ENCODE measurements around the gene STH.

The STH gene

DNA sequence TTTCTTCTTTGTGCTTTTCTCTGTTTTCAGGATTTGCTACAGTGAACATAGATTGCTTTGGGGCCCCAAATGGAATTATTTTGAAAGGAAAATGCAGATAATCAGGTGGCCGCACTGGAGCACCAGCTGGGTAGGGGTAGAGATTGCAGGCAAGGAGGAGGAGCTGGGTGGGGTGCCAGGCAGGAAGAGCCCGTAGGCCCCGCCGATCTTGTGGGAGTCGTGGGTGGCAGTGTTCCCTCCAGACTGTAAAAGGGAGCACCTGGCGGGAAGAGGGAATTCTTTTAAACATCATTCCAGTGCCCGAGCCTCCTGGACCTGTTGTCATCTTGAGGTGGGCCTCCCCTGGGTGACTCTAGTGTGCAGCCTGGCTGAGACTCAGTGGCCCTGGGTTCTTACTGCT lies 1.2 kb downstream of the STH start (continued):
- TF ChIP-seq, protein P1, sequence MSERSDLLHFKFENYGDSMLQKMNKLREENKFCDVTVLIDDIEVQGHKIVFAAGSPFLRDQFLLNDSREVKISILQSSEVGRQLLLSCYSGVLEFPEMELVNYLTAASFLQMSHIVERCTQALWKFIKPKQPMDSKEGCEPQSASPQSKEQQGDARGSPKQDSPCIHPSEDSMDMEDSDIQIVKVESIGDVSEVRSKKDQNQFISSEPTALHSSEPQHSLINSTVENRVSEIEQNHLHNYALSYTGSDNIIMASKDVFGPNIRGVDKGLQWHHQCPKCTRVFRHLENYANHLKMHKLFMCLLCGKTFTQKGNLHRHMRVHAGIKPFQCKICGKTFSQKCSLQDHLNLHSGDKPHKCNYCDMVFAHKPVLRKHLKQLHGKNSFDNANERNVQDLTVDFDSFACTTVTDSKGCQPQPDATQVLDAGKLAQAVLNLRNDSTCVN (tag by site-specific recombination; optimal IDR thresholded peaks at IDR 0.05) = no peak
- no peak for TF ChIP-seq MZF1 (tag by site-specific recombination; IDR thresholded peaks at IDR 0.05; ENCODE audit: borderline replicate concordance)

- no peaks in the 10 kb centered on the region for H3K9me3 ChIP-seq (ENCODE audit: control insufficient read depth, insufficient read depth, low read depth, low read length)
- ChIA-PET POLR2A (interaction anchor here (0.6 kb wide), 1 partner anchor 284 kb away, joined by 3 read pairs; no protein-coding TSS in a partner anchor), CTCF (interaction anchor here (1.3 to 5.4 kb wide), 6 partner anchors 10 to 211 kb away, joined by 4 to 48 read pairs (median 6); partner anchors contain the start of gene KANSL1)
These were observed 1.7 kb downstream of the STH start for GRCh38 chr17:46000757-46001156.

DNA sequence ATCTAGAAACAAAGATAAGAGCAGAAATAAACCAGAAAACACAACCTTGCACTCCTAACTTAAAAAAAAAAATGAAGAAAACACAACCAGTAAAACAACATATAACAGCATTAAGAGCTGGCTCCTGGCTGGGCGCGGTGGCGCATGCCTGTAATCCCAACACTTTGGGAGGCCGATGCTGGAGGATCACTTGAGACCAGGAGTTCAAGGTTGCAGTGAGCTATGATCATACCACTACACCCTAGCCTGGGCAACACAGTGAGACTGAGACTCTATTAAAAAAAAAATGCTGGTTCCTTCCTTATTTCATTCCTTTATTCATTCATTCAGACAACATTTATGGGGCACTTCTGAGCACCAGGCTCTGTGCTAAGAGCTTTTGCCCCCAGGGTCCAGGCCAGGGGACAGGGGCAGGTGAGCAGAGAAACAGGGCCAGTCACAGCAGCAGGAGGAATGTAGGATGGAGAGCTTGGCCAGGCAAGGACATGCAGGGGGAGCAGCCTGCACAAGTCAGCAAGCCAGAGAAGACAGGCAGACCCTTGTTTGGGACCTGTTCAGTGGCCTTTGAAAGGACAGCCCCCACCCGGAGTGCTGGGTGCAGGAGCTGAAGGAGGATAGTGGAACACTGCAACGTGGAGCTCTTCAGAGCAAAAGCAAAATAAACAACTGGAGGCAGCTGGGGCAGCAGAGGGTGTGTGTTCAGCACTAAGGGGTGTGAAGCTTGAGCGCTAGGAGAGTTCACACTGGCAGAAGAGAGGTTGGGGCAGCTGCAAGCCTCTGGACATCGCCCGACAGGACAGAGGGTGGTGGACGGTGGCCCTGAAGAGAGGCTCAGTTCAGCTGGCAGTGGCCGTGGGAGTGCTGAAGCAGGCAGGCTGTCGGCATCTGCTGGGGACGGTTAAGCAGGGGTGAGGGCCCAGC lies 2.6 kb downstream of the STH start:
- Histone ChIP-seq H3K4me3 (ENCODE audit: low read depth, low read length) (no peak overlapping the region), H3K4me1 (ENCODE audit: control insufficient read depth, insufficient read depth, low read length) (peaks cover 4% of the 10 kb centered on the region; the same call in 1 of the 2 replicates), H3K9me3 (ENCODE audit: control insufficient read depth, insufficient read depth, low read depth, low read length) (no peaks in the 10 kb centered on the region), H3K36me3 (ENCODE audit: control insufficient read depth in 2 of 2, insufficient read depth in 1 of 2, low read length in 2 of 2) (no peaks in the 10 kb centered on the region; a peak in 1 of 3 replicates), H3K27ac (ENCODE audit: extremely low read depth, low read depth, low read length) (no peak overlapping the region)
- TF ChIP-seq ZNF394 (tag by site-specific recombination; IDR thresholded peaks at IDR 0.05; ENCODE audit: borderline replicate concordance) (no peak), ZNF664 (tag by site-specific recombination; IDR thresholded peaks at IDR 0.05) (no peak), ZNF18 (tag by site-specific recombination; IDR thresholded peaks at IDR 0.05) (peak; percentile 92), ZNF629 (tag by site-specific recombination; IDR thresholded peaks at IDR 0.05) (no peak)
- TF ChIP-seq, protein P2, sequence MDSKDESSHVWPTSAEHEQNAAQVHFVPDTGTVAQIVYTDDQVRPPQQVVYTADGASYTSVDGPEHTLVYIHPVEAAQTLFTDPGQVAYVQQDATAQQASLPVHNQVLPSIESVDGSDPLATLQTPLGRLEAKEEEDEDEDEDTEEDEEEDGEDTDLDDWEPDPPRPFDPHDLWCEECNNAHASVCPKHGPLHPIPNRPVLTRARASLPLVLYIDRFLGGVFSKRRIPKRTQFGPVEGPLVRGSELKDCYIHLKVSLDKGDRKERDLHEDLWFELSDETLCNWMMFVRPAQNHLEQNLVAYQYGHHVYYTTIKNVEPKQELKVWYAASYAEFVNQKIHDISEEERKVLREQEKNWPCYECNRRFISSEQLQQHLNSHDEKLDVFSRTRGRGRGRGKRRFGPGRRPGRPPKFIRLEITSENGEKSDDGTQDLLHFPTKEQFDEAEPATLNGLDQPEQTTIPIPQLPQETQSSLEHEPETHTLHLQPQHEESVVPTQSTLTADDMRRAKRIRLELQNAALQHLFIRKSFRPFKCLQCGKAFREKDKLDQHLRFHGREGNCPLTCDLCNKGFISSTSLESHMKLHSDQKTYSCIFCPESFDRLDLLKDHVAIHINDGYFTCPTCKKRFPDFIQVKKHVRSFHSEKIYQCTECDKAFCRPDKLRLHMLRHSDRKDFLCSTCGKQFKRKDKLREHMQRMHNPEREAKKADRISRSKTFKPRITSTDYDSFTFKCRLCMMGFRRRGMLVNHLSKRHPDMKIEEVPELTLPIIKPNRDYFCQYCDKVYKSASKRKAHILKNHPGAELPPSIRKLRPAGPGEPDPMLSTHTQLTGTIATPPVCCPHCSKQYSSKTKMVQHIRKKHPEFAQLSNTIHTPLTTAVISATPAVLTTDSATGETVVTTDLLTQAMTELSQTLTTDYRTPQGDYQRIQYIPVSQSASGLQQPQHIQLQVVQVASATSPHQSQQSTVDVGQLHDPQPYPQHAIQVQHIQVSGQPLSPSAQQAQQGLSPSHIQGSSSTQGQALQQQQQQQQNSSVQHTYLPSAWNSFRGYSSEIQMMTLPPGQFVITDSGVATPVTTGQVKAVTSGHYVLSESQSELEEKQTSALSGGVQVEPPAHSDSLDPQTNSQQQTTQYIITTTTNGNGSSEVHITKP (tag by site-specific recombination; IDR thresholded peaks at IDR 0.05) = no peak
- ChIA-PET CTCF (interaction anchor here (0.5 to 5.4 kb wide), 23 partner anchors 11 to 937 kb away, joined by 3 to 51 read pairs (median 5); partner anchors contain the start of gene KANSL1), POLR2A (interaction anchor here (0.7 kb wide), 1 partner anchor 38 kb away, joined by 3 read pairs; no protein-coding TSS in a partner anchor)

More at GRCh38 chr17:46000757-46001156, 1.7 kb downstream of the STH start:
- Histone ChIP-seq H3K27ac (ENCODE audit: extremely low read depth, low read depth, low read length) (no peak overlapping the region), H3K4me1 (ENCODE audit: control insufficient read depth, insufficient read depth, low read length) (peaks cover 4% of the 10 kb centered on the region; the same call in 1 of the 2 replicates), H3K36me3 (ENCODE audit: control insufficient read depth in 2 of 2, insufficient read depth in 1 of 2, low read length in 2 of 2) (no peaks in the 10 kb centered on the region; a peak in 1 of 3 replicates), H3K4me3 (ENCODE audit: low read depth, low read length) (no peak overlapping the region)
- TF ChIP-seq ZNF548 (tag by site-specific recombination; IDR thresholded peaks at IDR 0.05) (no peak), ZNF175 (tag by site-specific recombination; IDR thresholded peaks at IDR 0.05) (no peak), ZNF433 (tag by site-specific recombination; IDR thresholded peaks at IDR 0.05; ENCODE audit: low read depth) (no peak), ZNF677 (tag by site-specific recombination; IDR thresholded peaks at IDR 0.05) (no peak), ZNF37A (tag by site-specific recombination; IDR thresholded peaks at IDR 0.05) (no peak), ZNF626 (tag by site-specific recombination; IDR thresholded peaks at IDR 0.05) (no peak), ZNF16 (tag by site-specific recombination; IDR thresholded peaks at IDR 0.05; ENCODE audit: low read depth) (no peak)
- TF ChIP-seq, protein P3, sequence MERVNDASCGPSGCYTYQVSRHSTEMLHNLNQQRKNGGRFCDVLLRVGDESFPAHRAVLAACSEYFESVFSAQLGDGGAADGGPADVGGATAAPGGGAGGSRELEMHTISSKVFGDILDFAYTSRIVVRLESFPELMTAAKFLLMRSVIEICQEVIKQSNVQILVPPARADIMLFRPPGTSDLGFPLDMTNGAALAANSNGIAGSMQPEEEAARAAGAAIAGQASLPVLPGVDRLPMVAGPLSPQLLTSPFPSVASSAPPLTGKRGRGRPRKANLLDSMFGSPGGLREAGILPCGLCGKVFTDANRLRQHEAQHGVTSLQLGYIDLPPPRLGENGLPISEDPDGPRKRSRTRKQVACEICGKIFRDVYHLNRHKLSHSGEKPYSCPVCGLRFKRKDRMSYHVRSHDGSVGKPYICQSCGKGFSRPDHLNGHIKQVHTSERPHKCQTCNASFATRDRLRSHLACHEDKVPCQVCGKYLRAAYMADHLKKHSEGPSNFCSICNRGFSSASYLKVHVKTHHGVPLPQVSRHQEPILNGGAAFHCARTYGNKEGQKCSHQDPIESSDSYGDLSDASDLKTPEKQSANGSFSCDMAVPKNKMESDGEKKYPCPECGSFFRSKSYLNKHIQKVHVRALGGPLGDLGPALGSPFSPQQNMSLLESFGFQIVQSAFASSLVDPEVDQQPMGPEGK (tag by site-specific recombination; IDR thresholded peaks at IDR 0.05) = no peak
- TF ChIP-seq, protein P2 (tag by site-specific recombination; IDR thresholded peaks at IDR 0.05) = no peak
- TF ChIP-seq, protein P4, sequence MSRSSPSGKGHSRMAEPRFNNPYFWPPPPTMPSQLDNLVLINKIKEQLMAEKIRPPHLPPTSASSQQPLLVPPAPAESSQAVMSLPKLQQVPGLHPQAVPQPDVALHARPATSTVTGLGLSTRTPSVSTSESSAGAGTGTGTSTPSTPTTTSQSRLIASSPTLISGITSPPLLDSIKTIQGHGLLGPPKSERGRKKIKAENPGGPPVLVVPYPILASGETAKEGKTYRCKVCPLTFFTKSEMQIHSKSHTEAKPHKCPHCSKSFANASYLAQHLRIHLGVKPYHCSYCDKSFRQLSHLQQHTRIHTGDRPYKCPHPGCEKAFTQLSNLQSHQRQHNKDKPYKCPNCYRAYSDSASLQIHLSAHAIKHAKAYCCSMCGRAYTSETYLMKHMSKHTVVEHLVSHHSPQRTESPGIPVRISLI (tag by site-specific recombination; IDR thresholded peaks at IDR 0.05) = no peak

Data from HEK293 (cell line).